Ascending aorta (tissue), 2 donors: ENCODE measurements around the gene TSPEAR. TPM values are rescaled to one million over a fixed set of nuclear protein-coding genes. Genes with fewer than 3 reads are reported as not detected.

ENCODE experiments used
- DNase-seq, 2 donors: peaks; one replicate each; pipeline ENCODE4 v3.0.0-alpha.2; 2019; ENCODE audit warnings: low spot score in 2 of 2
- H3K27ac ChIP-seq, 2 donors: fragments of 200-600 bp; sonication (generic); one replicate each; pipeline ENCODE4 v1.5.1; 2016 to 2017; ENCODE audit warnings: mild to moderate bottlenecking in 1 of 2
- H3K27me3 ChIP-seq: fragments of 200-600 bp; sonication (generic); one replicate; pipeline ENCODE4 v1.5.1; 2017
- H3K36me3 ChIP-seq, 2 donors: fragments of 200-600 bp; sonication (generic); one replicate each; pipeline ENCODE4 v1.5.1; 2016
- H3K4me1 ChIP-seq, 2 donors: fragments of 200-600 bp; sonication (generic); one replicate each; pipeline ENCODE4 v1.5.1; 2016 to 2017; ENCODE audit warnings: mild to moderate bottlenecking in 1 of 2
- H3K4me3 ChIP-seq, 2 donors: fragments of 200-600 bp; sonication (generic); one replicate each; pipeline ENCODE4 v1.5.1; 2016 to 2017; ENCODE audit warnings: mild to moderate bottlenecking in 1 of 2
- H3K9me3 ChIP-seq, 2 donors: fragments of 200-600 bp; sonication (generic); one replicate each; pipeline ENCODE4 v1.5.1; 2016
- intact Hi-C: fragments of 100-400 bp; cut with DNase I; formaldehyde crosslinking; loops from one replicate; pipeline ENCODE4 v1.15.1; 2023
- total RNA-seq: library from RNA; depleted of rRNA; stranded (reverse); fragments of >200 nt; gene quantifications from one replicate; pipeline ENCODE4 v1.1.0, GENCODE V29; 2016
- TF ChIP-seq, protein P1 (sequence below), 3 experiments: fragments of 200-600 bp in 2 of 3; fragments of 450-650 bp in 1 of 3; sonication (generic) in 2 of 3; IDR thresholded peaks; one replicate each; pipeline ENCODE4 v1.5.1; 2016 to 2019; ENCODE audit warnings: antibody characterized with exemption in 3 of 3, mild to moderate bottlenecking in 1 of 3, moderate library complexity in 1 of 3

The TSPEAR gene
- total RNA-seq, 1 donor from 2014 or later = not detected

GRCh38 chr21:44548381-44548780, 163.0 kb downstream of the TSPEAR start:
- DNase-seq = no peak
- Histone ChIP-seq H3K4me3 (no peak overlapping the region), H3K4me1 (no peaks in the 10 kb centered on the region), H3K36me3 (no peaks in the 10 kb centered on the region), H3K27ac (no peak overlapping the region), H3K27me3 (no peaks in the 10 kb centered on the region), H3K9me3 (peaks cover 3 to 6% of the 10 kb centered on the region in 2 donors)
- TF ChIP-seq, protein P1, sequence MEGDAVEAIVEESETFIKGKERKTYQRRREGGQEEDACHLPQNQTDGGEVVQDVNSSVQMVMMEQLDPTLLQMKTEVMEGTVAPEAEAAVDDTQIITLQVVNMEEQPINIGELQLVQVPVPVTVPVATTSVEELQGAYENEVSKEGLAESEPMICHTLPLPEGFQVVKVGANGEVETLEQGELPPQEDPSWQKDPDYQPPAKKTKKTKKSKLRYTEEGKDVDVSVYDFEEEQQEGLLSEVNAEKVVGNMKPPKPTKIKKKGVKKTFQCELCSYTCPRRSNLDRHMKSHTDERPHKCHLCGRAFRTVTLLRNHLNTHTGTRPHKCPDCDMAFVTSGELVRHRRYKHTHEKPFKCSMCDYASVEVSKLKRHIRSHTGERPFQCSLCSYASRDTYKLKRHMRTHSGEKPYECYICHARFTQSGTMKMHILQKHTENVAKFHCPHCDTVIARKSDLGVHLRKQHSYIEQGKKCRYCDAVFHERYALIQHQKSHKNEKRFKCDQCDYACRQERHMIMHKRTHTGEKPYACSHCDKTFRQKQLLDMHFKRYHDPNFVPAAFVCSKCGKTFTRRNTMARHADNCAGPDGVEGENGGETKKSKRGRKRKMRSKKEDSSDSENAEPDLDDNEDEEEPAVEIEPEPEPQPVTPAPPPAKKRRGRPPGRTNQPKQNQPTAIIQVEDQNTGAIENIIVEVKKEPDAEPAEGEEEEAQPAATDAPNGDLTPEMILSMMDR (IDR thresholded peaks at IDR 0.05) = no peak
- intact Hi-C loops = no loop called here

DNA sequence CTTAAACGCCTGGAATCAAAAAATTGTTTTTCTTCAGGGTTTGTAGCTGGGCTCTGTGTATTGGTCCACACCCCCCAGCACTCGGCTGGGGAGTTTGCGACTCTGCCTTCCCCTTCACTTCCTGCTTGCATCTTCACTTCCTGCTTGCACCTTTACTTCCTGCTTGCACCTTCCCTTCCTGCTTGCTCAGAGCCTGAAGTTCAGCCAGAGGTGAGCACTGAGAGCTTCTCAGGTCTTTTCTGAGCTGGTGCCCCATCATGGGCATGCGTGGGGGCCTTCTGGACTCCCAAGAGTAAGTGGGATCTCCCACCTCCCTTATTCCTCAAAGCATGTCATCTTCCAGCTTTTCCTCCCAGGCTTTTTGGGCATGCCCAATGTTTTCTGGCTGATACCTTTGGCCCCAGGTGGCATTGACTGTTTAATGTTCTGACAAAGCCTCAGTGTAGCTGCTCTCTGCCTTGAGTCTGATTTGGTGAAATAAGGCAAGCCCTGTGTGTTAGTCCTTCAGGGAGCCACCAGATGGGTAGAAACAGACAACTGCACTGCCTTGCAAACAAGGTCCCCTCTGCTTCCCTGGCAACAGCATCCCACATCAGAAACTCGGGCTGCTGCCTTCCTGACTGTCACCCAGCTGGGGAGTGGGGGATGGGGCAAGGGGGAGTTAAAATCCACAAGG, 163.6 kb downstream of the TSPEAR start:
- TF ChIP-seq, protein P1 (IDR thresholded peaks at IDR 0.05) = no peak
- Histone ChIP-seq H3K9me3 (peaks cover 3 to 9% of the 10 kb centered on the region in 2 donors), H3K4me1 (no peaks in the 10 kb centered on the region), H3K36me3 (no peaks in the 10 kb centered on the region), H3K27me3 (no peaks in the 10 kb centered on the region), H3K4me3 (no peak overlapping the region), H3K27ac (no peak overlapping the region)
- no peak for DNase-seq
- intact Hi-C loops = no loop called here

DNA sequence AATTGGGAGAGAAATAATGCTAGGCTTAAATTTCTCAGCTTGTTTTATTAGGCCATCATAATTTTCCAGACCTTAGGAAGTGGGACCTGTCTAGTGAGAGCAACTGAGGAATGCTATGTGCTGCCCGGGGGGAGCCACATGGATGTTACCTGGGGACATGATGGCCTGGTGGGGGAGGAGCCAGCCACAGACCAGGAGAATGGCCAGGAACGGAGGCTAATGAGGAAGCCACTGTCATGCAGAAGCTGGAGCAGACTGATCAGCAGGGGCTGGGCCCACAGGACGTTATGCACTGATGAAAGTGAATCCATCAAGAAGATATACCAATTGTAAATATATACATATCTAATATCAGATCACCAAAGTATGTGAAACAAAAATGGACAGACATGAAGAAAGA, 166.8 kb downstream of the TSPEAR start:
- Histone ChIP-seq H3K9me3 (peaks cover 3 to 14% of the 10 kb centered on the region in 2 donors), H3K4me1 (no peaks in the 10 kb centered on the region), H3K27ac (no peak overlapping the region), H3K4me3 (no peak overlapping the region), H3K27me3 (no peaks in the 10 kb centered on the region), H3K36me3 (no peaks in the 10 kb centered on the region)
- intact Hi-C loops = no loop called here
- TF ChIP-seq, protein P1 (IDR thresholded peaks at IDR 0.05) = no peak
- DNase-seq = no peak

DNA sequence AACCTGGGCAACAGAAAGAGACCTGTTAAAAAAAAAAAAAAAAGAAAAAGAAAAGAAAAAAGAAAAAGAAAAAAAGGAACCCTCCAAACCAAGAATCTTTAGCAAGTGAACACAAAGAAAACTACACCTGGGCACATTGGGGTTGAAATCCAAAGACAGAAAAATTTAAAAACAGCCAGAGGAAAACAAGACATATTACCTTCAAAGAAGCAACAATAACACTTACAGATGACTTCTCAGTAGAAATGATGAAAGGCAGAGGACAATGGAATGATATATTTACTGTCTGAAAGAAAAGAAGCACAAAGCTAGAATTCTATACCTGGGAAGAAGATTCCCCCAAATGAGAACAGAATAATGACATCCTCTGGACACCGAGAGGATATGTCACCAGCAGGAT, 168.7 kb downstream of the TSPEAR start:
- H3K9me3 ChIP-seq = peaks cover 3 to 14% of the 10 kb centered on the region in 2 donors
- TF ChIP-seq, protein P1 (IDR thresholded peaks at IDR 0.05) = no peak
- DNase-seq = no peak
- H3K36me3 ChIP-seq = no peaks in the 10 kb centered on the region
- no peaks in the 10 kb centered on the region for H3K4me1 ChIP-seq
- intact Hi-C loops = no loop called here
- no peak overlapping the region for H3K27ac ChIP-seq
- no peaks in the 10 kb centered on the region for H3K27me3 ChIP-seq
- no peak overlapping the region for H3K4me3 ChIP-seq

GRCh38 chr21:44540741-44541288, 170.6 kb downstream of the TSPEAR start:
- no peak for DNase-seq
- Histone ChIP-seq H3K4me3 (no peak overlapping the region), H3K9me3 (peaks cover 0 to 9% of the 10 kb centered on the region in 2 donors), H3K4me1 (no peaks in the 10 kb centered on the region), H3K36me3 (no peaks in the 10 kb centered on the region), H3K27me3 (no peaks in the 10 kb centered on the region), H3K27ac (no peak overlapping the region)
- intact Hi-C loops = no loop called here
- TF ChIP-seq, protein P1 (IDR thresholded peaks at IDR 0.05) = no peak
